Neural progenitor cell (in vitro differentiated cells): ENCODE results near the gene SINHCAF. TPM values are rescaled to one million over a fixed set of nuclear protein-coding genes. Genes with fewer than 3 reads are reported as not detected.
A peak's percentile ranks its signal among the peaks of the same experiment; 100 is the strongest.

Experiments
- DNase-seq: peaks from one replicate; pipeline ENCODE4 v3.0.0-alpha.2; 2016; ENCODE audit warnings: low spot score
- H2AFZ ChIP-seq: fragments of 200-600 bp; sonication (generic); replicated peaks from 2 replicates; pipeline ENCODE4 v1.6.1; 2016; ENCODE audit warnings: antibody characterized with exemption
- H3F3A ChIP-seq: fragments of 200-600 bp; sonication (generic); 2 replicates; pipeline ENCODE4 v1.6.1; 2016; ENCODE audit warnings: antibody characterized with exemption, low read depth
- H3K27ac ChIP-seq: fragments of 200-600 bp; sonication (generic); 2 replicates; pipeline ENCODE4 v1.5.1; 2016; ENCODE audit warnings: mild to moderate bottlenecking
- H3K27me3 ChIP-seq: fragments of 200-600 bp; sonication (generic); 2 replicates; pipeline ENCODE4 v1.6.1; 2016; ENCODE audit warnings: mild to moderate bottlenecking, moderate library complexity
- H3K36me3 ChIP-seq: fragments of 200-600 bp; sonication (generic); 2 replicates; pipeline ENCODE4 v1.5.1; 2016
- H3K4me1 ChIP-seq: fragments of 200-600 bp; sonication (generic); 2 replicates; pipeline ENCODE4 v1.6.1; 2016; ENCODE audit warnings: mixed run types
- H3K4me2 ChIP-seq: fragments of 200-600 bp; sonication (generic); 2 replicates; pipeline ENCODE4 v1.6.1; 2016
- H3K4me3 ChIP-seq: fragments of 200-600 bp; sonication (generic); 2 replicates; pipeline ENCODE4 v1.5.1; 2016
- H3K79me2 ChIP-seq: fragments of 200-600 bp; sonication (generic); 2 replicates; pipeline ENCODE4 v1.6.1; 2016; ENCODE audit warnings: low read depth
- H3K9ac ChIP-seq: fragments of 200-600 bp; sonication (generic); 2 replicates; pipeline ENCODE4 v1.6.1; 2016
- H3K9me3 ChIP-seq: fragments of 200-600 bp; sonication (generic); 2 replicates; pipeline ENCODE4 v1.5.1; 2016; ENCODE audit warnings: low read depth
- H4K20me1 ChIP-seq: fragments of 200-600 bp; sonication (generic); 2 replicates; pipeline ENCODE4 v1.6.1; 2016; ENCODE audit warnings: low read depth
- H3K27ac Mint-ChIP-seq: 3 replicates; pipeline ENCODE4 v1.8.0; 2021; ENCODE audit warnings: mixed read lengths
- H3K27me3 Mint-ChIP-seq: 2 replicates; pipeline ENCODE4 v1.8.0; 2022; ENCODE audit warnings: low read depth, mild to moderate bottlenecking, inconsistent platforms, moderate library complexity, mixed read lengths; ENCODE audit not compliant: insufficient read depth
- H3K36me3 Mint-ChIP-seq: 3 replicates; pipeline ENCODE4 v1.8.0; 2021; ENCODE audit warnings: mixed read lengths
- H3K4me1 Mint-ChIP-seq: 3 replicates; pipeline ENCODE4 v1.8.0; 2021; ENCODE audit warnings: mixed read lengths
- H3K4me3 Mint-ChIP-seq: 3 replicates; pipeline ENCODE4 v1.8.0; 2021; ENCODE audit warnings: mild to moderate bottlenecking, moderate library complexity, mixed read lengths
- H3K9me3 Mint-ChIP-seq: 3 replicates; pipeline ENCODE4 v1.8.0; 2020; ENCODE audit warnings: mixed read lengths
- EZH2 ChIP-seq: fragments of 200-600 bp; sonication (generic); IDR thresholded peaks from 2 replicates; pipeline ENCODE4 v1.6.1; 2017; ENCODE audit warnings: antibody characterized with exemption, mild to moderate bottlenecking, moderate library complexity
- EZH2phosphoT487 ChIP-seq: fragments of 200-600 bp; sonication (generic); IDR thresholded peaks from 2 replicates; pipeline ENCODE4 v1.6.1; 2017; ENCODE audit warnings: antibody characterized with exemption
- total RNA-seq: library from RNA; depleted of rRNA; stranded (reverse); fragments of >200 nt; gene quantifications from 2 replicates; pipeline ENCODE4 v1.2.3, GENCODE V29; 2015; ENCODE audit warnings: low replicate concordance
- TF ChIP-seq, protein P1 (sequence below): fragments of 200-600 bp; sonication (generic); IDR thresholded peaks from 2 replicates; pipeline ENCODE4 v1.5.1; 2017; ENCODE audit warnings: antibody characterized with exemption, mild to moderate bottlenecking

SINHCAF gene
- total RNA-seq, 1 donor from 2014 or later: 1,260 TPM

DNA sequence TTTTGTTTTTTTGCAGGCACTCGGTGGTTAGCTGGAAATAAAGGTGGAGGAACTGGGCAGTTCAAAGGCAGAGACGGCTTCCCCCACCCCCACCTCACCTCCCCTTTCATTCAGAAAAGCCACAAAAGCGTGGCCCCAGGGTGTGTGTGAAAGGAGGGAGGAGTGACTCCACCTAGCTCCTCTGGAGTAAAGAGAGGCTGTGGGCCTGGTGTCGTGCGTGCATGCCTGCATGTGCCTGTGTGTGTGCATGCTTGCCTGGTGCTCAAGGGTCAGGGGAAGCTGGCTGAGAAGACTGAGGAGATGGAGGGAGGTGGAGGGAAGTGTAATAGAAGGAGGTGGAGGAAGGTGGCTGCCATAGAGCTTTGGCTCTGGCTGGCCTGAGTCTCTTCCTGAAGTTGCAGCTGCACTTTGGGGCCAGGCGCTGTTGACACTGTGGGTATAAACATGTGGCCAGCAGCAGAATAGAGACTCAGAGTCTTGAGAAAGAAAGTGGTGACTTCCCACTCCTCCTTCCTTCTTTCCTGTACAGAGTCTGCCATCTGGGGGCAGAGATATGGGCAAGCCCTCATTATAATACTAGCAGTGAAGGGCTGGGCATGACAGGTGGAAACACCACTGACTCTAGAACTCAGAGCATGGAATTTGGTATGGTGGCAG, 36.9 kb upstream of the SINHCAF start:
- Histone ChIP-seq H3K27ac (peak overlapping the region; percentile 89), H3K4me3 (peak overlapping the region; percentile 22), H4K20me1 (no peaks in the 10 kb centered on the region), H3K36me3 (no peaks in the 10 kb centered on the region), H3K9ac (no peak overlapping the region), H3K9me3 (no peaks in the 10 kb centered on the region), H2AFZ (peak overlapping the region; percentile 6), H3F3A (peaks cover 52% of the 10 kb centered on the region), H3K4me1 (peaks cover 40% of the 10 kb centered on the region), H3K79me2 (peaks cover 39% of the 10 kb centered on the region), H3K4me2 (peak overlapping the region; percentile 73), H3K27me3 (no peaks in the 10 kb centered on the region)
- Mint-ChIP-seq H3K36me3 (no peaks in the 10 kb centered on the region), H3K27ac (peak overlapping the region; percentile 99), H3K4me3 (peak overlapping the region; percentile 81), H3K27me3 (peaks cover 2% of the 10 kb centered on the region), H3K9me3 (no peaks in the 10 kb centered on the region), H3K4me1 (peaks cover 33% of the 10 kb centered on the region)
- TF ChIP-seq EZH2: no peak
- no peak for TF ChIP-seq EZH2phosphoT487
- TF ChIP-seq, protein P1, sequence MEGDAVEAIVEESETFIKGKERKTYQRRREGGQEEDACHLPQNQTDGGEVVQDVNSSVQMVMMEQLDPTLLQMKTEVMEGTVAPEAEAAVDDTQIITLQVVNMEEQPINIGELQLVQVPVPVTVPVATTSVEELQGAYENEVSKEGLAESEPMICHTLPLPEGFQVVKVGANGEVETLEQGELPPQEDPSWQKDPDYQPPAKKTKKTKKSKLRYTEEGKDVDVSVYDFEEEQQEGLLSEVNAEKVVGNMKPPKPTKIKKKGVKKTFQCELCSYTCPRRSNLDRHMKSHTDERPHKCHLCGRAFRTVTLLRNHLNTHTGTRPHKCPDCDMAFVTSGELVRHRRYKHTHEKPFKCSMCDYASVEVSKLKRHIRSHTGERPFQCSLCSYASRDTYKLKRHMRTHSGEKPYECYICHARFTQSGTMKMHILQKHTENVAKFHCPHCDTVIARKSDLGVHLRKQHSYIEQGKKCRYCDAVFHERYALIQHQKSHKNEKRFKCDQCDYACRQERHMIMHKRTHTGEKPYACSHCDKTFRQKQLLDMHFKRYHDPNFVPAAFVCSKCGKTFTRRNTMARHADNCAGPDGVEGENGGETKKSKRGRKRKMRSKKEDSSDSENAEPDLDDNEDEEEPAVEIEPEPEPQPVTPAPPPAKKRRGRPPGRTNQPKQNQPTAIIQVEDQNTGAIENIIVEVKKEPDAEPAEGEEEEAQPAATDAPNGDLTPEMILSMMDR: no peak
- peak; percentile 62 for DNase-seq

DNA sequence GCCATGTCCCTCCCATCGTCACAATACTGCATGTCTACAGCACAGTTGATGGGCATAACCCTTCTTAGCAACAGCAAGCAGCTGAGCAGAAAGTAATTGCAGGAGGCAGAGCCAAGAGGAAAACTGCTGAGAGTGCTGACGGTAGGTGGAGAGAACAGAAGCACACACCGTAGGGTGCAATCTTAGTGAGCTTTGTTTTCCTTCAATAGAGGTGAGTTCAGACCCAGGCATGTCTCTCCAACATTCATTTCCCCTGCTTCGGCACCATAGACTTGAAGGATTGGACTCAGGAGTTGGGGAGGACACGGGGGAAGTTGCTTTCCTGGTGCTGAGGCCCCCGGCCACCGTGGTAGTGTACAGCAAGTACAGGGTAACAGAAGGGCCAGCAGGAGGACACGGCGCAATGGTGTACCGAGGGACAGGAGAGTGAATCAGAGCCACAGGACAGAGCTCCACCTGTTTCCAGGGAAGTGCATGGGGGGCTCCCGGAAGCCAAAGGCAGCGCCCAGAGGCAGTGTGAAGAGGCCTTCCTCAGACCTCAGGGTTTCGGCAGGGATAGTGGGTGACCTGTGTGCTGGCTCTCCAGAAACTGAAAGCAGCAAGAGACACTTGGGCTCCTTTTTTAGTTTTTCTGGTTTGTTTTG, 36.3 kb upstream of the SINHCAF start:
- no peaks in the 10 kb centered on the region for H3K36me3 ChIP-seq
- H3K79me2 ChIP-seq: peaks cover 33% of the 10 kb centered on the region
- H3K4me3 Mint-ChIP-seq: peak overlapping the region; percentile 81
- peak overlapping the region; percentile 99 for H3K27ac Mint-ChIP-seq
- TF ChIP-seq EZH2 (no peak), EZH2phosphoT487 (no peak)
- TF ChIP-seq, protein P1: peak; percentile 4
- peak overlapping the region; percentile 22 for H3K4me3 ChIP-seq
- peak overlapping the region; percentile 89 for H3K27ac ChIP-seq
- H3K9ac ChIP-seq: no peak overlapping the region
- H4K20me1 ChIP-seq: no peaks in the 10 kb centered on the region
- no peaks in the 10 kb centered on the region for H3K36me3 Mint-ChIP-seq
- H3K9me3 ChIP-seq: no peaks in the 10 kb centered on the region
- no peaks in the 10 kb centered on the region for H3K9me3 Mint-ChIP-seq
- peaks cover 36% of the 10 kb centered on the region for H3K4me1 ChIP-seq
- peak overlapping the region; percentile 6 for H2AFZ ChIP-seq
- peaks cover 33% of the 10 kb centered on the region for H3K4me1 Mint-ChIP-seq
- peaks cover 48% of the 10 kb centered on the region for H3F3A ChIP-seq
- H3K27me3 ChIP-seq: no peaks in the 10 kb centered on the region
- H3K4me2 ChIP-seq: peak overlapping the region; percentile 73
- H3K27me3 Mint-ChIP-seq: peaks cover 2% of the 10 kb centered on the region
- DNase-seq: peak; percentile 72

DNA sequence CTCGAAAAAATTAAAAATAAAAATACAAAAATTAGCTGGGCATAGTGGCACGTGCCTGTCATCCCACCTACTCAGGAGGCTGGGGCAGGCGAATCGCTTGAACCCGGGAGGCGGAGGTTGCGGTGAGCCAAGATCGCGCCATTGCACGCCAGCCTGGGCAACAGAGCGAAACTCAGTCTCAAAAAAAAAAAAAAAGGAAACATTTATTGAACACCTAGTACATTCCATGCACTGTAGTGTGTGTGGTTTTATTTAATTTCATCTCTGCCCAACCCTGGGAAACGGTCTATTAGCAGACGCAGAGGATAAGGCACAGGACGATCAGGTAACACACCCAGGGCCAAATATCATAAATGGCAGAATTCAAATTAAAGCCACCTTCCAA, 35.8 kb upstream of the SINHCAF start:
- DNase-seq: no peak
- peak overlapping the region; percentile 99 for H3K27ac Mint-ChIP-seq
- Histone ChIP-seq H3K4me1 (peaks cover 36% of the 10 kb centered on the region), H3K9me3 (no peaks in the 10 kb centered on the region), H3K79me2 (peaks cover 28% of the 10 kb centered on the region), H3K4me3 (peak overlapping the region; percentile 22), H3K4me2 (peak overlapping the region; percentile 73), H2AFZ (peak overlapping the region; percentile 6), H3K27me3 (no peaks in the 10 kb centered on the region), H3K9ac (no peak overlapping the region), H4K20me1 (no peaks in the 10 kb centered on the region), H3K36me3 (no peaks in the 10 kb centered on the region), H3K27ac (peak overlapping the region; percentile 89), H3F3A (peaks cover 48% of the 10 kb centered on the region)
- peaks cover 2% of the 10 kb centered on the region for H3K27me3 Mint-ChIP-seq
- H3K4me3 Mint-ChIP-seq: peak overlapping the region; percentile 81
- H3K9me3 Mint-ChIP-seq: no peaks in the 10 kb centered on the region
- no peak for TF ChIP-seq EZH2phosphoT487
- no peak for TF ChIP-seq EZH2
- H3K4me1 Mint-ChIP-seq: peaks cover 33% of the 10 kb centered on the region
- H3K36me3 Mint-ChIP-seq: no peaks in the 10 kb centered on the region

DNA sequence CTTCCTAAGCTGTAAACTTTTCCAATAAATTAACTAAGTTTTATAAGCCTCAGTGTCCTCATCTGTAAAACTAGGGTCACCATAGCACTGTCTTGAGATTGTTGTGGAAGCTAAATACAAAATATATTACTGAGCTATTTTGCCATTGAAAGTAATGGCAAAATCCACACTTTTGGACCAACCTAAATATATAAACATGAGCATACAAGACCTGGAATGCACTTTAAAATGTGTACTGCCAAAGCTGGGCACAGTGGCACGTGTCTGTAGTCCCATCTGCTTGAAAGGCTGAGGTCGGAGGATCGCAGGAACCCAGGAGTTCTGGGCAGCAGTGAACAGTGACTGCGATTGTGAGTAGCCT, 29.8 kb upstream of the SINHCAF start:
- H3K4me3 Mint-ChIP-seq: no peak overlapping the region
- no peaks in the 10 kb centered on the region for H3K9me3 Mint-ChIP-seq
- DNase-seq: no peak
- Histone ChIP-seq H3K79me2 (no peaks in the 10 kb centered on the region), H3K9ac (no peak overlapping the region), H3K27me3 (no peaks in the 10 kb centered on the region), H3K27ac (no peak overlapping the region), H3K4me2 (no peak overlapping the region), H4K20me1 (no peaks in the 10 kb centered on the region), H3F3A (peaks cover 46% of the 10 kb centered on the region), H3K4me3 (no peak overlapping the region), H3K36me3 (no peaks in the 10 kb centered on the region), H3K4me1 (peaks cover 26% of the 10 kb centered on the region), H2AFZ (no peak overlapping the region), H3K9me3 (no peaks in the 10 kb centered on the region)
- no peak overlapping the region for H3K27ac Mint-ChIP-seq
- no peak for TF ChIP-seq EZH2
- TF ChIP-seq EZH2phosphoT487: no peak
- TF ChIP-seq, protein P1: no peak
- H3K36me3 Mint-ChIP-seq: no peaks in the 10 kb centered on the region
- no peaks in the 10 kb centered on the region for H3K27me3 Mint-ChIP-seq
- peaks cover 20% of the 10 kb centered on the region for H3K4me1 Mint-ChIP-seq
